K562 (cell line): ENCODE data around the gene GPX6. TPM values are rescaled to one million over a fixed set of nuclear protein-coding genes. Genes with fewer than 3 reads are reported as not detected.

ENCODE experiments used
- ATAC-seq: fragments of 200-7000 bp; cut with Tn5 transposase; 3 replicates; pipeline ENCODE4 v1.9.1; 2020; ENCODE audit warnings: moderate library complexity
- BruUV-seq: library from RNA; stranded (reverse); fragments of 400-500 nt; replicated peaks from 2 replicates; lab custom pipeline; 2021; lab: Mats Ljungman, UMichigan
- CTCF ChIA-PET: fragments of 300-600 bp; formaldehyde crosslinking; extraction: SDS; loops from one replicate; lab custom pipeline; 2021; ENCODE audit warnings: low intra/inter-chr PET ratio; lab: Yijun Ruan, JAX
- POLR2A ChIA-PET: fragments of 300-600, 350-650 bp; sonication (Branson Sonifier 250); formaldehyde crosslinking; extraction: SDS; loops from one replicate; lab custom pipeline; 2021; ENCODE audit warnings: antibody characterized with exemption, inconsistent platforms; lab: Yijun Ruan, JAX
- DNase-seq, 4 experiments: peaks; one replicate each; pipeline versions ENCODE4 v3.0.0 to v3.0.0-alpha.2; 2011 to 2018; ENCODE audit warnings: low spot score in 3 of 4, mixed read lengths in 3 of 4; ENCODE audit errors: extremely low read depth in 1 of 4
- FAIRE-seq: peaks from 2 replicates; lab custom pipeline; 2011; peaks lifted over from hg19 to GRCh38; lab: Jason Lieb, UNC
- H2AFZ ChIP-seq: 2 replicates; pipeline ENCODE4 v1.6.0; 2011; ENCODE audit warnings: low read depth, low read length, control low read depth, inconsistent platforms
- H3K27ac ChIP-seq: fragments of 200-600 bp; 3 replicates; pipeline ENCODE4 v1.8.0; 2011; ENCODE audit warnings: low read depth, mild to moderate bottlenecking, control low read depth, inconsistent platforms, low read length, moderate library complexity, mixed read lengths; ENCODE audit errors: extremely low read depth
- H3K27me3 ChIP-seq, 2 experiments: fragments of 300-600 bp in 1 of 2; 2 replicates in 1 of 2; 3 replicates in 1 of 2; pipeline versions ENCODE4 v1.6.0 to v1.8.0; 2011; ENCODE audit warnings: inconsistent platforms in 2 of 2, low read length in 2 of 2, mild to moderate bottlenecking in 1 of 2, mixed read lengths in 1 of 2, moderate library complexity in 1 of 2; ENCODE audit not compliant: control insufficient read depth in 2 of 2, insufficient read depth in 2 of 2
- H3K36me3 ChIP-seq: fragments of 300-600 bp; 3 replicates; pipeline ENCODE4 v1.8.0; 2011; ENCODE audit warnings: mild to moderate bottlenecking, low read length, inconsistent platforms; ENCODE audit not compliant: control insufficient read depth, insufficient read depth
- H3K4me1 ChIP-seq, 2 experiments: fragments of 200-600 bp in 1 of 2; replicated peaks in 1 of 2; 2 replicates in 1 of 2; 3 replicates in 1 of 2; pipeline versions ENCODE4 v1.5.1 to v1.8.0; 2011; ENCODE audit warnings: inconsistent platforms in 2 of 2, low read length in 2 of 2, mild to moderate bottlenecking in 1 of 2, mixed read lengths in 1 of 2, moderate library complexity in 1 of 2; ENCODE audit not compliant: control insufficient read depth in 2 of 2, insufficient read depth in 2 of 2
- H3K4me2 ChIP-seq: 2 replicates; pipeline ENCODE4 v1.6.1; 2011; ENCODE audit warnings: low read length, control low read depth, inconsistent platforms, mixed read lengths; ENCODE audit not compliant: insufficient read depth
- H3K4me3 ChIP-seq: fragments of 200-600 bp; sonication (generic), shearing (Covaris generic); 2 replicates; pipeline ENCODE4 v1.5.1; 2016; ENCODE audit warnings: control low read depth, inconsistent platforms
- H3K79me2 ChIP-seq: fragments of 200-600 bp; 3 replicates; pipeline ENCODE4 v1.8.0; 2011; ENCODE audit warnings: low read length, inconsistent platforms; ENCODE audit not compliant: control insufficient read depth, insufficient read depth
- H3K9ac ChIP-seq, 2 experiments: 2 replicates each; pipeline versions ENCODE4 v1.6.0 to v1.6.1; 2011; ENCODE audit warnings: low read depth in 2 of 2, low read length in 2 of 2, control low read depth in 1 of 2, inconsistent platforms in 1 of 2, mild to moderate bottlenecking in 1 of 2, mixed read lengths in 1 of 2; ENCODE audit not compliant: insufficient read depth in 1 of 2
- H3K9me1 ChIP-seq: one replicate; pipeline ENCODE4 v1.6.0; 2011; ENCODE audit warnings: inconsistent platforms, mild to moderate bottlenecking, low read length, moderate library complexity; ENCODE audit not compliant: control insufficient read depth, insufficient read depth
- H3K9me3 ChIP-seq: replicated peaks from 2 replicates; pipeline ENCODE4 v1.5.1; 2011; ENCODE audit warnings: low read depth, low read length, inconsistent platforms; ENCODE audit not compliant: control insufficient read depth, insufficient read depth
- H4K20me1 ChIP-seq: replicated peaks from 2 replicates; pipeline ENCODE4 v1.6.1; 2011; ENCODE audit warnings: low read length, inconsistent platforms, mixed read lengths; ENCODE audit not compliant: control insufficient read depth, insufficient read depth
- HMGN3 ChIP-seq: IDR thresholded peaks from 2 replicates; pipeline ENCODE4 v1.6.1; 2011; ENCODE audit warnings: borderline replicate concordance, low read depth, mild to moderate bottlenecking, mixed read lengths, low read length; ENCODE audit not compliant: insufficient read length; ENCODE audit errors: extremely low read depth
- NR1H2 ChIP-seq: sonication (generic); formaldehyde crosslinking; IDR thresholded peaks from 2 replicates; pipeline ENCODE4 v1.4.0; 2020; ENCODE audit warnings: mild to moderate bottlenecking, missing genetic modification reagents
- STAT5B ChIP-seq: fragments of 250-450 bp; sonication (Bioruptor Pico); IDR thresholded peaks from 2 replicates; pipeline ENCODE4 v1.8.0; 2021; ENCODE audit warnings: mild to moderate bottlenecking, inconsistent platforms
- WGBS: fragments of 100-300 bp; shearing (Covaris generic); methylation state at CpG from one replicate; pipeline ENCODE4 v1.1.6; 2016; ENCODE audit warnings: low coverage, mixed read lengths; ENCODE audit not compliant: insufficient coverage; ENCODE audit errors: missing lambda C conversion rate; 5-methylcytosine and 5-hydroxymethylcytosine counted together
- in situ Hi-C: fragments of 300-500 bp; cut with MboI; formaldehyde crosslinking; loops from 4 replicates; pipeline ENCODE4 v1.15.0; 2018; ENCODE audit warnings: inconsistent platforms, mixed read lengths
- intact Hi-C: fragments of 100-400 bp; cut with micrococcal nuclease; formaldehyde crosslinking; loops from 2 replicates; pipeline ENCODE4 v1.14.2; 2022
- polyA plus RNA-seq, 8 experiments: library from polyadenylated mRNA; depleted of rRNA in 4 of 8; stranded (reverse) in 5 of 8; unstranded in 3 of 8; fragments of >200 nt; fragmentation: Nextera tagmentation in 2 of 8; fragmentation: Illumina TruSeq in 1 of 8; extraction: Ambion mirVana in 2 of 8; extraction: Trizol in 1 of 8; gene quantifications; 2 replicates each; pipeline versions ENCODE4 v1.2.1 to v1.2.3, GENCODE V29; 2011 to 2014; ENCODE audit warnings: inconsistent platforms in 1 of 8, missing spikeins in 1 of 8
- total RNA-seq, 7 experiments: library from RNA; depleted of rRNA in 6 of 7; stranded (reverse); fragments of >200 nt in 6 of 7; fragmentation: Illumina TruSeq in 2 of 7; extraction: Trizol in 2 of 7; gene quantifications; 2 replicates each; pipeline versions ENCODE4 v1.2.1 to v1.2.3, GENCODE V29; 2011 to 2021; ENCODE audit warnings: low replicate concordance in 1 of 7
- TF ChIP-seq, protein P1 (sequence below): fragments of 200-600 bp; sonication (generic); IDR thresholded peaks from one replicate; pipeline ENCODE4 v1.6.1; 2012; ENCODE audit warnings: mild to moderate bottlenecking, low read depth, low read length, inconsistent platforms

Gene GPX6
- total and polyA plus RNA-seq, 9 of the 15 experiments (the other 6 are each of a cell fraction or from before 2014, with no cell fraction given), result not detected

DNA sequence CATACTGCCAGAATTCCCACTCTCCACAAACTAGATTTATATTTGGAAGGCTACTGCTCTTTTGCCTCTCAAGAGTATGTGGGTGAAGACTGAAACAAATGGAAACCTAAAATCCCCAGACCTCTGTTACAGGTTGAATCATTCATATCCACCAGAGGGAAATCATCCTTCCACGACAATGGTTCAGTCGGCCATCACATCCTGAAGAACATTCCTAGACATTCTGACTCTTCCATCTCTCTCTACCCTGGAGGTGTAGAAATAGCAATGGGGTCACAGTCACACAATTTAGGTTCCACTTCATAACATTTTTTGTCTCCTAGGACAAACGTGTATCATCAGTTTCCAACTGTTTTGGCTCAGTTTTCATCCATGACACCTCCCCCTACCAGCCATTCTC is 18.7 kb upstream of the GPX6 start:
- in situ Hi-C loops, result no loop called here
- CTCF ChIA-PET, result no interaction called here
- no peak overlapping the region for H3K27ac ChIP-seq
- TF ChIP-seq, protein P1, sequence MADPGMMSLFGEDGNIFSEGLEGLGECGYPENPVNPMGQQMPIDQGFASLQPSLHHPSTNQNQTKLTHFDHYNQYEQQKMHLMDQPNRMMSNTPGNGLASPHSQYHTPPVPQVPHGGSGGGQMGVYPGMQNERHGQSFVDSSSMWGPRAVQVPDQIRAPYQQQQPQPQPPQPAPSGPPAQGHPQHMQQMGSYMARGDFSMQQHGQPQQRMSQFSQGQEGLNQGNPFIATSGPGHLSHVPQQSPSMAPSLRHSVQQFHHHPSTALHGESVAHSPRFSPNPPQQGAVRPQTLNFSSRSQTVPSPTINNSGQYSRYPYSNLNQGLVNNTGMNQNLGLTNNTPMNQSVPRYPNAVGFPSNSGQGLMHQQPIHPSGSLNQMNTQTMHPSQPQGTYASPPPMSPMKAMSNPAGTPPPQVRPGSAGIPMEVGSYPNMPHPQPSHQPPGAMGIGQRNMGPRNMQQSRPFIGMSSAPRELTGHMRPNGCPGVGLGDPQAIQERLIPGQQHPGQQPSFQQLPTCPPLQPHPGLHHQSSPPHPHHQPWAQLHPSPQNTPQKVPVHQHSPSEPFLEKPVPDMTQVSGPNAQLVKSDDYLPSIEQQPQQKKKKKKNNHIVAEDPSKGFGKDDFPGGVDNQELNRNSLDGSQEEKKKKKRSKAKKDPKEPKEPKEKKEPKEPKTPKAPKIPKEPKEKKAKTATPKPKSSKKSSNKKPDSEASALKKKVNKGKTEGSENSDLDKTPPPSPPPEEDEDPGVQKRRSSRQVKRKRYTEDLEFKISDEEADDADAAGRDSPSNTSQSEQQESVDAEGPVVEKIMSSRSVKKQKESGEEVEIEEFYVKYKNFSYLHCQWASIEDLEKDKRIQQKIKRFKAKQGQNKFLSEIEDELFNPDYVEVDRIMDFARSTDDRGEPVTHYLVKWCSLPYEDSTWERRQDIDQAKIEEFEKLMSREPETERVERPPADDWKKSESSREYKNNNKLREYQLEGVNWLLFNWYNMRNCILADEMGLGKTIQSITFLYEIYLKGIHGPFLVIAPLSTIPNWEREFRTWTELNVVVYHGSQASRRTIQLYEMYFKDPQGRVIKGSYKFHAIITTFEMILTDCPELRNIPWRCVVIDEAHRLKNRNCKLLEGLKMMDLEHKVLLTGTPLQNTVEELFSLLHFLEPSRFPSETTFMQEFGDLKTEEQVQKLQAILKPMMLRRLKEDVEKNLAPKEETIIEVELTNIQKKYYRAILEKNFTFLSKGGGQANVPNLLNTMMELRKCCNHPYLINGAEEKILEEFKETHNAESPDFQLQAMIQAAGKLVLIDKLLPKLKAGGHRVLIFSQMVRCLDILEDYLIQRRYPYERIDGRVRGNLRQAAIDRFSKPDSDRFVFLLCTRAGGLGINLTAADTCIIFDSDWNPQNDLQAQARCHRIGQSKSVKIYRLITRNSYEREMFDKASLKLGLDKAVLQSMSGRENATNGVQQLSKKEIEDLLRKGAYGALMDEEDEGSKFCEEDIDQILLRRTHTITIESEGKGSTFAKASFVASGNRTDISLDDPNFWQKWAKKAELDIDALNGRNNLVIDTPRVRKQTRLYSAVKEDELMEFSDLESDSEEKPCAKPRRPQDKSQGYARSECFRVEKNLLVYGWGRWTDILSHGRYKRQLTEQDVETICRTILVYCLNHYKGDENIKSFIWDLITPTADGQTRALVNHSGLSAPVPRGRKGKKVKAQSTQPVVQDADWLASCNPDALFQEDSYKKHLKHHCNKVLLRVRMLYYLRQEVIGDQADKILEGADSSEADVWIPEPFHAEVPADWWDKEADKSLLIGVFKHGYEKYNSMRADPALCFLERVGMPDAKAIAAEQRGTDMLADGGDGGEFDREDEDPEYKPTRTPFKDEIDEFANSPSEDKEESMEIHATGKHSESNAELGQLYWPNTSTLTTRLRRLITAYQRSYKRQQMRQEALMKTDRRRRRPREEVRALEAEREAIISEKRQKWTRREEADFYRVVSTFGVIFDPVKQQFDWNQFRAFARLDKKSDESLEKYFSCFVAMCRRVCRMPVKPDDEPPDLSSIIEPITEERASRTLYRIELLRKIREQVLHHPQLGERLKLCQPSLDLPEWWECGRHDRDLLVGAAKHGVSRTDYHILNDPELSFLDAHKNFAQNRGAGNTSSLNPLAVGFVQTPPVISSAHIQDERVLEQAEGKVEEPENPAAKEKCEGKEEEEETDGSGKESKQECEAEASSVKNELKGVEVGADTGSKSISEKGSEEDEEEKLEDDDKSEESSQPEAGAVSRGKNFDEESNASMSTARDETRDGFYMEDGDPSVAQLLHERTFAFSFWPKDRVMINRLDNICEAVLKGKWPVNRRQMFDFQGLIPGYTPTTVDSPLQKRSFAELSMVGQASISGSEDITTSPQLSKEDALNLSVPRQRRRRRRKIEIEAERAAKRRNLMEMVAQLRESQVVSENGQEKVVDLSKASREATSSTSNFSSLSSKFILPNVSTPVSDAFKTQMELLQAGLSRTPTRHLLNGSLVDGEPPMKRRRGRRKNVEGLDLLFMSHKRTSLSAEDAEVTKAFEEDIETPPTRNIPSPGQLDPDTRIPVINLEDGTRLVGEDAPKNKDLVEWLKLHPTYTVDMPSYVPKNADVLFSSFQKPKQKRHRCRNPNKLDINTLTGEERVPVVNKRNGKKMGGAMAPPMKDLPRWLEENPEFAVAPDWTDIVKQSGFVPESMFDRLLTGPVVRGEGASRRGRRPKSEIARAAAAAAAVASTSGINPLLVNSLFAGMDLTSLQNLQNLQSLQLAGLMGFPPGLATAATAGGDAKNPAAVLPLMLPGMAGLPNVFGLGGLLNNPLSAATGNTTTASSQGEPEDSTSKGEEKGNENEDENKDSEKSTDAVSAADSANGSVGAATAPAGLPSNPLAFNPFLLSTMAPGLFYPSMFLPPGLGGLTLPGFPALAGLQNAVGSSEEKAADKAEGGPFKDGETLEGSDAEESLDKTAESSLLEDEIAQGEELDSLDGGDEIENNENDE, result no peak
- TF ChIP-seq HMGN3 (no peak), NR1H2 (CRISPR knock-in tag) (no peak), STAT5B (CRISPR knock-in tag) (no peak)
- TF ChIP-seq, all 486 proteins: peak for 0
- DNase-seq (no peak), ATAC-seq (no peak), FAIRE-seq (no peak)
- no peaks in the 10 kb centered on the region for H3K79me2 ChIP-seq
- no peaks in the 10 kb centered on the region for H3K27me3 ChIP-seq
- H4K20me1 ChIP-seq, result no peaks in the 10 kb centered on the region
- no peak overlapping the region for H3K4me3 ChIP-seq
- intact Hi-C loops, result no loop called here
- no peak overlapping the region for H3K4me2 ChIP-seq
- H3K9me3 ChIP-seq, result no peaks in the 10 kb centered on the region
- H3K4me1 ChIP-seq, result peaks cover 4 to 14% of the 10 kb centered on the region in 2 experiments; a peak in 4 of 5 replicates
- H3K36me3 ChIP-seq, result no peaks in the 10 kb centered on the region
- WGBS, result 28% methylated on average over 3 of the region's 3 CpGs
- H3K9ac ChIP-seq, result no peak overlapping the region
- POLR2A ChIA-PET, result interaction anchor here (0.7 kb wide), 2 partner anchors 82 to 1108 kb away, joined by 3 read pairs; no protein-coding TSS in a partner anchor
- BruUV-seq, result no TSS peak
- no peak overlapping the region for H2AFZ ChIP-seq
- no peaks in the 10 kb centered on the region for H3K9me1 ChIP-seq
